ENCODE measurements around the gene C1orf210. TPM values are rescaled to one million over a fixed set of nuclear protein-coding genes. Genes with fewer than 3 reads are reported as not detected.

C1orf210 gene
- total RNA-seq, result 10 to 100 TPM in 1 of 2 donors, 1 to 10 TPM in 1; 6.6 to 11.7 TPM

GRCh38 chr1:43285269-43285990 lies at the start of gene C1orf210:
Gene C1orf210 (minus strand): TSS chr1:43285581. CDS start chr1:43283270, 2,311 bp downstream.
- H3K4me3 ChIP-seq, result peak within 1 kb of the TSS; percentile 36 to 56
- intact Hi-C loops (cut with DNase I), result no loop called here
- H3K27ac ChIP-seq, result peak within 1 kb of the TSS; percentile 65 to 88 (median 77)
- no peaks in the 10 kb centered on the region for H3K9me3 ChIP-seq
- ATAC-seq (peak; percentile 97), DNase-seq (peak; percentile 95 to 97 (median 96))
- no peaks in the 10 kb centered on the region for H3K36me3 ChIP-seq (replicated peaks in 1 of 2; ENCODE audit: insufficient read depth in 1 of 2, low read depth in 2 of 2)
- 7 to 14% methylated on average over 16 to 19 of the region's 19 CpGs for WGBS, 2 donors
- peaks cover 46% of the 10 kb centered on the region for H3K4me1 ChIP-seq
- no peaks in the 10 kb centered on the region for H3K27me3 ChIP-seq
- TF ChIP-seq POLR2A (IDR thresholded peaks at IDR 0.05) (peak in 2 of 3 donors; percentile 57 to 63), CTCF (IDR thresholded peaks at IDR 0.05) (peak; percentile 48 to 81 (median 72))

- Histone ChIP-seq H3K27ac (no peak overlapping the region), H3K36me3 (replicated peaks in 1 of 2; ENCODE audit: insufficient read depth in 1 of 2, low read depth in 2 of 2) (no peaks in the 10 kb centered on the region), H3K9me3 (no peaks in the 10 kb centered on the region), H3K27me3 (no peaks in the 10 kb centered on the region), H3K4me3 (no peak overlapping the region), H3K4me1 (no peaks in the 10 kb centered on the region)
- 69 to 71% methylated on average over 7 of the region's 7 CpGs for WGBS, 2 donors
- intact Hi-C loops (cut with DNase I), result no loop called here
- TF ChIP-seq POLR2A (IDR thresholded peaks at IDR 0.05), result no peak
- peak in 2 of 7 experiments; percentile 11 to 17 for TF ChIP-seq CTCF (IDR thresholded peaks at IDR 0.05)
- no peak for ATAC-seq
- no peak for DNase-seq
Measured at GRCh38 chr1:43334453-43335205, 49.2 kb upstream of the C1orf210 start.

GRCh38 chr1:43331688-43332087 lies 46.3 kb upstream of the C1orf210 start:
- no peaks in the 10 kb centered on the region for H3K4me1 ChIP-seq
- no peaks in the 10 kb centered on the region for H3K9me3 ChIP-seq
- no peaks in the 10 kb centered on the region for H3K36me3 ChIP-seq (replicated peaks in 1 of 2; ENCODE audit: insufficient read depth in 1 of 2, low read depth in 2 of 2)
- intact Hi-C loops (cut with DNase I), result no loop called here
- H3K27me3 ChIP-seq, result no peaks in the 10 kb centered on the region
- ATAC-seq (no peak), DNase-seq (no peak)
- WGBS, 2 donors, result 88 to 95% methylated on average over 5 of the region's 5 CpGs
- TF ChIP-seq POLR2A (IDR thresholded peaks at IDR 0.05) (no peak), CTCF (IDR thresholded peaks at IDR 0.05) (no peak)
- no peak overlapping the region for H3K4me3 ChIP-seq
- H3K27ac ChIP-seq, result no peak overlapping the region

GRCh38 chr1:43329995-43330751 lies 44.8 kb upstream of the C1orf210 start:
- peak; percentile 62 for ATAC-seq
- intact Hi-C loops (cut with DNase I), result no loop called here
- TF ChIP-seq CTCF (IDR thresholded peaks at IDR 0.05) (no peak), POLR2A (IDR thresholded peaks at IDR 0.05) (no peak)
- peak in 1 of 4 donors; percentile 54 for DNase-seq
- Histone ChIP-seq H3K4me3 (no peak overlapping the region), H3K4me1 (no peaks in the 10 kb centered on the region), H3K27ac (no peak overlapping the region), H3K9me3 (no peaks in the 10 kb centered on the region), H3K36me3 (replicated peaks in 1 of 2; ENCODE audit: insufficient read depth in 1 of 2, low read depth in 2 of 2) (no peaks in the 10 kb centered on the region), H3K27me3 (no peaks in the 10 kb centered on the region)
- 55 to 57% methylated on average over 4 to 6 of the region's 6 CpGs for WGBS, 2 donors
